Astrocyte of the hippocampus (primary cell): ENCODE data around the gene GNPNAT1.

Source experiments
- DNase-seq: peaks from one replicate; pipeline ENCODE4 v3.0.0; 2011; ENCODE audit warnings: low read depth, low spot score

Gene GNPNAT1

DNA sequence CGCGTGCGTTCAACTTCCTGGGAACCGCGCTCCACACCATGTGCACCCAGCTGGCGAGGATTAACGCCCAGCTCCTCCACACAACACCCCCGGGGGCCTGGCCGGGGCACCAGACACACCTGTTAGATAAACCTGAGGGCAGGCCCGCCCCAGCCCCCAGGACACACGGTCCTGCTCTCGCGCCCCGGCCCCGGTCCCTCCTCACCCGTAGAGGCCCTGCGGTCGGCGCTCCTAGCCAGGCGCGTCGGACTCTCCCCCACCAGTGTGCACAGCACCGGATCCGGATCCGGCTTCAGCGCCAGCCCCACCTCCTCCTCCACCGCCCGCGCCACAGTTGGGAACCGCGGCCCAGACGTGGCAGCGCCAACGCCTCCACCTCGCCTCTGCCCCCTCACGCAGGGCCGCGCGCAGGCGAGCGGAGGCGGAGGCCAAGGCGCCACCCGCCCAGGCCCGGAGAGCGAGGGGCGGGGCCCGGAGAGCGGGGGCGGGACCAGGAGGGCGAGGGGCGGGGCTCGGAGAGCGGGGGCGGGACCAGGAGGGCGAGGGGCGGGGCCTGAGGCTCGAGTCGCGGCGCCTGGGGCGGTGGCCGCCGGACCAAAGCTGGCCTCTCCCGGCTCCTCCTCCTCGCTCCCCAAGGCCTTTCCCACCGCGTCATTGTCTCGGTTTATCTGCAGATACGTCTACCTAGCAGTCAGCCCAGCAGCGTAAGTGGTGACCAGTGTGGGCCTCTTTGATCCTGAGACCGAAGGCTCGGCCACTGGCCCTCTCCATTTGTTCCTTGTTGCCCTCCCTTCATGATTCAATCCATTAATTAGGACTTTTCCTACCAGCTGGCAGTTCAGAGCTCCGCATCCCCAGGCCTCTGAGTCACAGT is at the start of gene GNPNAT1:
Gene GNPNAT1, minus strand, starts transcription at position 385 of the 874 bp plus-strand sequence. CDS start 6,957 bp downstream, outside the sequence.
- peak; percentile 95 for DNase-seq

DNA sequence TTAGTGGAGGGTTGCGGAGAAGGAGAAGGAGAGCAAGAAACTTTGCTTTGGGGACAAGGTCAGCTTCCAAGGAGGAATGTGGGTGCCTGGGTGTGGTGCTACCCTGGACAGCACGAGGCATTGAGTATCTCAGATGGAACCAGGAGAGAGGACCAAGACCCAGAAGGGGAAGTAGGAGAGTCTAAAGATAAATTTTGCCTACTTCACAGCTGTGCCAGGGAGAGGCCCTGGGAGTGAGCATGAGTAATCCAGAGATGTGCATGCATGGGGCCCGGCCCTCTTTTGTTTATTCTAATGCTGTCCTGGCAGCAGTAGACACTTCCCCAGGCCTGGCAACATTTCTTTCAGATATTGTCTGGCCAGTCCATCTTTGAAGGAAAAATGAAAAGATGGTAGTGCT is 49.5 kb upstream of the GNPNAT1 start:
- no peak for DNase-seq

DNA sequence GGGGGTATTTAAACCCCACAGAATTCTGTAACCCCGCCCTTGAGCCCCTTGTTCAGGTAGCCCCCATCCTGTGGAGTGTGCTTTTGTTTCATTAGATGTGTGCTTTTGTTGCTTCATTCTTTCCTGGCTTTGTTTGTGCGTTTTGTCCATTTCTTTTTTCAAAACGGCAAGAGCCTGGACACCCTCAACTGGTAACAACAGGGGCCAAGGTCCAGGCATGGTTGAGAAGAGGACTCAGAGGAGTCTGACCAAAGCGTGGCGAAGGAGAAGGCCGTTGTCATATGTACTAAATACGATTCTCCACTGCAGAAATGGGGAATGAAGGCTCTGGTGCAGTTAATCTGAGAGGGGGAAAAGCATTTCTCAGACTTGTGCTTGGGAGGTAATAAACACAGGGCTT is 46.0 kb upstream of the GNPNAT1 start:
- no peak for DNase-seq

DNA sequence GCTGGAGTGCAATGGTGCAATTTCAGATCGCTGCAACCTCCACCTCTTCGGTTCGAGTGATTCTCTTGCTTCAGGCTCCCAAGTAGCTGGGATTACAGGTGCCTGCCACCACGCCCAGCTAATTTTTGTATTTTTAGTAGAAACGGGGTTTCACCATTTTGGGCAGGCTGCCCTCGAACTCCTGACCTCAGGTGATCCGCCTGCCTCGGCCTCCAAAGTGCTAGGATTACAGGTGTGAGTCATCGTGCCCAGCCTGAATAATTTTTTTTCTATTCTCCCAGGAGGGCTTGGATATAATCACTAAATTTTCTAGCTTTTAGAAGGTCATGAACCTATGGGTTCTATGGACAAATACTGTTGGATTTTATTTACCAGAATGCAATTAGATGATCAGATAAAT is 44.7 kb upstream of the GNPNAT1 start:
- DNase-seq = no peak

DNA sequence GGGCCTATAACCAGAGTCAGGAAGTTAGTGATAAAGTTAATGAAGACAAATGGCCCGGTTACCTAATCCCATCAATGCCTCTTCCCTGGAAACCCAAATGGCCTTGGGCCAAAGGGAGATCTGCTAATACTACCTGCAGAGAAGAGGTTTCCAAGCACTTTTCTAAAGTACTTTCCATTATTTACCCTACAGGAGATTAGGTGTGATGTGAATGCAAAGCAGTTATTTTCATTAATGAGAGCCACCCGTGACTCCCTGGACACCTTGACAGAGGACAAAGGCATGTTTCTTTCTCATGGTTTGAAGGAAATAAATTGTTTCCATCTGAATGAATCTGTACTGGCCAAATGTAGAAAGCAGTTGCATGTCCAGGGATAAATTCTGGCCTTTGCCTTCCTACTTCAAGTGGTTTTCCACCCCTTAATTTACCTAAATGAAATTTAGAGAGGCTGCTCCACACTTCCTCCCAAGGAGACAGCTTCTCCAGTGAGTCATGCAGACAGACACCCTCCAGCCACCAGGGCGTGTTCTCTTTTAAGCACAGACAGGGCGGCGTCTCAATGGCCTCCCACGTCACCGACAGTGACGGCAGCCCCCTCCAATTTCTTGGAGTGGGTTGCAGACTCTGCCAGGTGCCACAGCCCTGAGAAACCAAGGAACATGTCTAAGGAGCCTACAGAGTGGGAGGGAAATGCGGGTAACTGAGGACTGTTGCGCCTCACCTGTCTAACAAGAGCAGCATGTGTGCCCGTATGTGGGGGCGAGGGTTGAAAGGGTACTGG is 43.9 kb upstream of the GNPNAT1 start:
- DNase-seq = peak; percentile 42

DNA sequence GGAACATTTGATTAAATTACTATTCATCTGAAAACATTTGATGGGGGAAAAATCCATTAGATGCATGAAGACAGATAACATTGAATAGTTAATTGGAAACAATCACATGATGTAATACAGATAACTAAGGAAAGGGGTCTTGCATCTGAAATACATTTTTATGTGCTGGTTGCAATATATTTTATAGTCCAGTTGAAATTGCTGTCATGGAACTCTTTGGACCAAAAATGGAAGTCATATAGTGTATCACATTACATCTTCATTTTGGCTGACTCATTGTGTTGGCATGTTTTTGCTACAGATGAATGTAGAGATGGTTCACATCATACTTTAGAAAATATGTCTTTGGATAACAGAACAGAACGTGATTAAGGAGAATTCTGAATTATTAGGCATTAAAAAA is 43.0 kb upstream of the GNPNAT1 start:
- peak; percentile 46 for DNase-seq

DNA sequence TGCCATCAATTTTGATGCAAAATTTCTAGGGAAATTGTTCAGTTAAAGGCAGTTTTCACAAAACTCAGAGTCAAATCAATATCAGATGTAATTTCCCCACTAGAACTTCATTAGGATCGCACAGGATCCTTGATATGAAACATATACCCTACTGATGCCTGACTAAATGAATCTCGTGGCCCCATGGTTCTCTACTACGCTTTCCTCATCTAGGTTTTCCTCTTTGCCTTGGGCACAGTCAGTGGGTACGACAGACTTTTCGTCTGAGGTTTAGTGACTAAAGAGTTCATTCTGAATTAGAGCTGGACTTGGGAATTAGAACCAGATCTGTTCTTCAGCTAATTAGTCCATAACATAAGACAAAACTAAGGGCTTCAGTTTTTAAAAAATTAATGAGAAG is 42.5 kb upstream of the GNPNAT1 start:
- DNase-seq = no peak

DNA sequence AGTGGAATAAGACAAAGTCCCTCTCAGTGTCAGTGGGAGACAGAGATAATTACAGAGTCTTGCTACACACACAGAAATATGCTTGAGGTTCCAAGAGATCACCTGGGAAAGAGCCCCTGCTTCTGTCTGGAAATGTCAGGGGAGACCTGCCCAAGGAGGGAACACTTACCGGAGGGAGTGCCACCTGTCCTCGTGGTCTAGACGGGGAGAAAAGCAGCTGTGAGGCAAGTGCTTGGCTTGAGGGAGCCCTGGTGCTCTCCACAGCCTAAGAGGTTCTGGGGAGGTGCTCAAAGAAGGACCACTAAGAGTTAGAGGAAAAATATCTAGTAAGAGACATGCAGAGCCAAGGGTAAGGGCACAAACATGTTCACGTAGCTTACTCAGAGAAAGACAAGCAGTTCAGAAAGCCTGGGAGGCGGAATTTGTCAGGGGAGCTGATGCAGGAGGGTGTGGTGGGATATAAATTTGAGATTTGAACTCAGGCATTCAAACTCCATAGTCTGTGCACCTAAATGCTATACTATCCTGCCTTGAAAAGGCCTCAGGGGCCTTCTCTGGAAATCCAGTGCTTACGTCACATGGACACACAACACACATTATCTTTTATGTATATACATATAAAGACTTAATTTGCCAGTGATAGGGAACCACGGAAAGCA is 38.2 kb upstream of the GNPNAT1 start:
- no peak for DNase-seq

DNA sequence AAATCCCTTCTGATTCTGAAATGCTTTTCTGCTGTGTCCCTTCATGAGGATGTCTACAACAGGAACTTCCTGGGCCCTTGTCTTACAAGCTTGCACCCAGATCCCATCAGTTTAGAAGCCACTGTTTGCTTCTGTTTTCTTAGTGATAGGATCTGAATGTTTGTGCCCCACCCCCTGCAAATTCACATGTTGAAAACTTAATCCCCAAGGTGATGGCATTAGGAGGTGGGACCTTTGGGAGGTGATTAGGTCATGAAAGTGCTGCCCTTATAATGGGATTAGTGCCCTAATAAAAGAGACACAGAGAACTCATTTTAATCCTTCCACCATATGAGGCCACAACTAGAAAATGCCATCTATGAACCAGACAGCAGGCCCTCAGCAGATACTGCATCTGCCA is 36.0 kb upstream of the GNPNAT1 start:
- DNase-seq = no peak

DNA sequence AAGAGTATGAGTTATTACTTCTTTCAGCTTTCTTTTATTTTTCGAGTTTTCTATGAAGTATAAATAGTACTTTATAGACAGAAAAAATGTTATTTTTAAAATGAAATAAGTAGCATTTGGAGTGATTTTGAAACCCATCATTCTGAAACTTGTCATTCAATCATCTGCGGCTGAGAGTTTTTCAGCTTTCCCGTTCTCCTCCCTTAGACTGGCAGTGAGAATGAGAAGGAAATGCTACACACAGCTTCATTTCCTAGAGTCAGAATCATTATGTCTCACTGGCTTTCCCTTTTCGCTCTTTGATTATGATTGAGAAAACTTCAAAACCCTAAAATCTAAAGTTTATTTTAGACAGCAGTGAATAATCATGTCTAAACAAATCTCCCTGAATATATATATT is 33.7 kb upstream of the GNPNAT1 start:
- no peak for DNase-seq

DNA sequence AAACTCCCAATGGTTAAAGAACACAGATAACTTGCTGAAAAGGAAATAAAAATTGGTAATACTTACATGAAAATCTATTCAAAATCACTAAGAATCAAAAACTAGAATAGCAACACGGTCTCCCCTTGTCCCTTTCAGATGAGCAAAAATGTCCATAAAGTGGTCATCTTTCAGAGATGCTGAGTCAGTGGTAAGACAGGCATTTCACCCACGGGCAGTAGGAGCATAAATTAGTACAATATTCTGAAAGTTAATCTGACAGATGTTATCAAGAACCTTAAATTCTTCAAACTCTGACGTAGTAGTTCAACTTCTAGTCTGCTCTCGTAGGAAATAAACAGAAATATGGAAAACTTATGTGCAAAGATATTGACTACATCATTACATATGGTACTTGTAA is 33.1 kb upstream of the GNPNAT1 start:
- DNase-seq = no peak

DNA sequence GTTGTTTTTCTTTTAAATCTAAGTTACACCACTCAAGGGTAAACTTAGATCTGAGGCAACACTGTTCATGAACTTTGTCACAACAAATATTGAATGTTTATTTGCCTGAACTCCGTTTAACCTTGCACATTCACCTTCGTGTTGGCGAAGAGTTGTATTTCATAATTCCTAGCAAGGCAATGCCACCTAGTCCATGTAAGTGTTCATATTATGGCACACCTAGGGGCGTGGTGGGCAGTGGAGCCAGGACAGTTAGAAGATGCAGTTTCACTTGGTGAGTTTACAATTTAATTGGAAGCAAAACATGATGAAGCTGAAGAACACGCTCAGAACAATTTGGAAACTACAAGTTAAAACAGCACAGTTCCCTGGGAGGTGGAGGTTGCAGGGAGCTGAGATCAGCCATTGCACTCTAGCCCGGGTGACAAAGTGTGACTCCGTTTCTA is 30.4 kb upstream of the GNPNAT1 start:
- DNase-seq = no peak

DNA sequence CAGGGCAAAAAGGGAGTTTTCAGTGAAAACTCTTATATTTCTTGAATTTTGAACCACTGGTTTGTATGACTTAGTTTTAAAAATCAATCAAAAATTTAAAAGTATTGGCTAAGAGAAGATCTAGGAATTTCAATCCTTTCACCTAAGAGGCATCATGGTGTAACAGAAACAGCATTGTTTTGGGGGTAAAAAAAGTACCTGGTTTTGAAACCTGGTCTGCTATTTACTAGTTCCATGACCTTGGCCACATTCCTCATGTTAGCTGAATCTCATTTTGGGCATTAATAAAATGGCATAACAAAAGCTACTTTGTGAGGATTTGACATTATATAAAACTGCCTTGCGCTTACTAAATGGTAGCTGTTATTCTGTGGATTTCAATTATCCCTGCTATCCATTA is 16.7 kb upstream of the GNPNAT1 start:
- no peak for DNase-seq

DNA sequence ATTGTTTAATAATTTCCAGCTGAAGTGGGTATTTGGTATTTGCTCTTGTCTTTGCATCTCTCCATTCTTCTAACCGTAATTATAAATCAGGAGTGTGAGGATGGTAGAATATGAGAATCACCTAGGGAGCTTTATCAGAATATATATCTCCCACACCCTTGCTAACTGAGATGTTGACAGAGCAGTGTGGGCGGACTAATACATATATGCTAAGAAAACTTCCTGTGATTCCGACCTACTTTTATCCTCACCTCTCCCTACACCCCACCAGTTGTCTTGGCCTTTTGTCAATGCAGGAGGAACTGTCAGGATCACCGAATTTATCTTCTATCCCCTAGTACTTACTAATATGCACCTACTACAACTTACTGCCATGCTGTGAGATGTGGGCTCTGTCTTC is 14.7 kb upstream of the GNPNAT1 start:
- no peak for DNase-seq

DNA sequence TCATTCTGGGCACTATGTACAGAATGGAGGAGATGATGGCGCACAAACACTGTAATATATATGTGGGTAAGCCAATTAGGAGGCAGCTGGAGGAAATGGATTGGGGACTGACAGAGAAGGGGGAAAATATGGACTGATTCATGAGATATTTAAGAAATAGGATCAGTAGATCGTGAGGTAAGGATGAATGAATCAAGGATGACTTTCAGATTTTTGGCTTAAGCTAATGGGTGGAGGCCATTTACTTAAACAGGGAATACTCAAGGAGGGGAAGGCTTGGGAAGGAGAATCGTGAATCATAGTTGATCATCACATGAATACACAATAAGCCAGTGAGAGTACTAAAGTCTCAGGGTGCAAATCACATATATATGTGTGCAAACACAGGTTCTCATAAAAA is 11.2 kb upstream of the GNPNAT1 start:
- peak; percentile 25 for DNase-seq

DNA sequence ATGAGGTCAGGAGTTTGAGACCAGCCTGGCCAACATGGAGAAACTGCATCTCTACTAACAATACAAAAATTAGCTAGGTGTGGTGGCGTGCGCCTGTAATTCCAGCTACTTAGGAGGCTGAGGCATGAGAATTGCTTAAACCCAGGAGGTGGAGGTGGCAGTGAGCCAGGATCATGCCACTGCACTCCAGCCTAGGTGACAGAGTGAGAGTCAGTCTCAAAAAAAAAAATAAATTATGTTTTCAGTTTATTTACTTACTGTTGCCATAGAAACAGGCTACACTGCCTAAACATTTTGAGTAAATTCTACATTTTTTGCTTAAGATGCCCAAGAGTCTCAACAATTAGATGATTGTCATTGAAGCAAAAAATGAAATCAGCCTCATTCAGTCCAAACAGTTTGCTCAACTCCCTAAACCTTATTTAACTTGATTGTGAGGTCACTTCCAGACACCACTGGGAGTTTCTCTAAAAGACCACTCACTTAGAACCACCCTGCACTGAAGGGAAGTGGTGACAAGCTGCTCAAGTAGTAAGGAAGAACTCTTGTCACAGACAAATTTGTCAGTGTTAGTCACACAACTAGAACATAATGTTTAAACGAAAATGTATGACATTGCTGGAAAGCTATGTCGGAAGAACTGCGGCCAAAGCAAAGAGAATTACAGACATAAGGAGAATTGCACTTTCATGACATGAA is 9.8 kb upstream of the GNPNAT1 start:
- peak; percentile 78 for DNase-seq

DNA sequence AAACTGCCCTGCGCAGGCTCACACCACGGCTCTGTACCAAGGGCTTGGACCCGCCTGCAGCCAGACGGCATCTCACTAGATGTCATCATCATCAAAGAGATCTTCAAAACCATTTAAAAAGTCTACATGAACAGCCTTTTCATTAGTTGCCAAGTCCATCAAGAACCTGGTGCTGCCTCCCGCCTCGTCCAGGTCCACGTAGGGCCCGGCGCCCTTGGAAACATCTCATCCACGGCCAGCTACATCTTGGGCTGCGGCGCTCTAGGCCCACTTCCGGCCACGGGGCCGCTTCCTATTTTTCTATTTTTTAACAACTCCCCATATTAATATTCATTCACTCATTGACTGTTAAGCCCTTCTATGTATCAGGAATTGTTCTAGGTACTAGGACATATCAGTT is 7.4 kb upstream of the GNPNAT1 start:
- DNase-seq = no peak

DNA sequence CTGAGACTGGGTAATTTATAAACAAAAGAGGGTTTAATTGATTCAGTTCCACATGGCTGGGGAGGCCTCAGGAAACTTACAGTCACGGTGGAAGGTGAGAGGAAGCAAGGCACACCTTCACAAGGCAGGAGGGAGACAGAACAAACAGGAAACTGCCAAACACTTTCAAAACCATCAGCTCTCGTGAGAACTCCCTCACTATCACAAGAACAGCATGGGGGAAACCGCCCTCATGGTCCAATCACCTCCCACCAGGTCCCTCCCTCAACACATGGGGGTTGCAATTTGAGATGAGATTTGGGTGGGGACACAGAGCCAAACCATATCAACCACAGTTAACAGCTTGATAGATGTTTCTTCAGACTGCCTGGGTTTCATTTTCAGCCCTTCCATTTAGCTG is 6.2 kb upstream of the GNPNAT1 start:
- no peak for DNase-seq

DNA sequence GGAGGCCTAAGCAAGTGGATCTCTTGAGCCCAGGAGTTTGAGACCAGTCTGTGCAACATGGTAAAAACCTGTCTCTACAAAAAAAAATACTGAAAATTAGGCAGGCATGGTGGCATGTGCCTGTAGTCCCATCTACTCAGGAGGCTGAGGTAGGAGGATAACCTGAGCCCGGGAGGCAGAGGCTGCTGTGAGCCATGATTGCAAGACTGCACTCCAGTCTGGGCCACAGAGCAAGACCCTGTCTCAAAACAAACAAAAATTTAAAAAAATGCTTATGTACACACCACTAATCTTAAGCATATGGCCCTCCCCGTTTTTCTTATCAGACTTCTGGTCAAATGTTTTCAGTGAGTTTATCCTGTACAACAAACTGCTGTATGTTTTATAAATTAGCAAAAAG is 1.7 kb upstream of the GNPNAT1 start:
- DNase-seq = no peak

DNA sequence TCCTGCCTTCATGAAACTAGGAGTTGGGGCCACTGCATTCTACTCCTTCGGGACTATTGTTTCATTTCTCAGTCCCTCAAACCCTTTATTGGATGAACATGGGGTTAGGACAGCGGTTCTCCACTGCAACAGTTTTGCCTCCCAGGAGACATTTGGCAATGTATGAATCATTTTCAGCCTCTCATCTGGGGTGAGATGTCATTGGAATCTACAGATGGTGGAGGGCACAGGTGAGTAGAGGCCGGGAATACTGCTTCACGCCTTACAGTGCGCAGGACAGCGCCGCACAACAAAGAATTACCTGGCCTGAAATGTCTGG is 649 bp upstream of the GNPNAT1 start:
- no peak for DNase-seq

DNA sequence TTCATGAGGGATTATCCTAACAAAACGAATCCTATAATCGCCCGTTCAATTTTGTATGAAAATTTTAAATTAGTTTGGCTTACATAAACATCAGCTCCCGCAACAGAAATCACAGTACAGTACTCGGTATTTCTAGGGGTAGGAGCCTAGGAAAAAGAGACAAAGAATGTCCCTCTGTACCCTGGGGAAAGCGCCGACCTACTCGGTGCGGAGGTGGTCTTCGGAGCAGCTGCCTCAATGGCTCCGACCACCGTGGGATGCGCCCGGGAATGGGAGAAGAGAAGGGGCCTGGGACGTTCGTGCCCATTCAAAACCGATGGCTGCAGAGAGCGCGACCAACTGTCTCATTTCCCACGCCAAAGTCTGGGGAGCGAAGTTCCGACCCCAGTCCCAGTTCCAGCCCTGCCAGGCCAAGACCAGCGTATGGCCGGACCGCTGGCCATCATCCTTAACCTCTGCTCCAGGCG is 618 bp downstream of the GNPNAT1 start:
- DNase-seq = no peak
